Spinal cord (tissue), 10 donors: ENCODE data around the gene HRH3. TPM values are rescaled to one million over a fixed set of nuclear protein-coding genes. Genes with fewer than 3 reads are reported as not detected.
A peak's percentile ranks its signal among the peaks of the same experiment; 100 is the strongest.

Experiments used
- DNase-seq, 6 donors: peaks; one replicate each; pipeline versions ENCODE4 v3.0.0 to v3.0.0-alpha.2; 2013 to 2015; ENCODE audit warnings: low spot score in 6 of 6, low read depth in 4 of 6
- H3K27ac ChIP-seq: one replicate; pipeline ENCODE4 v1.5.1; 2013; ENCODE audit warnings: low read depth, low read length, control low read depth
- H3K27me3 ChIP-seq: one replicate; pipeline ENCODE4 v1.6.1; 2013; ENCODE audit warnings: low read length; ENCODE audit not compliant: control insufficient read depth, insufficient read depth
- H3K36me3 ChIP-seq: one replicate; pipeline ENCODE4 v1.6.1; 2013; ENCODE audit warnings: low read length; ENCODE audit not compliant: control insufficient read depth, insufficient read depth
- H3K4me1 ChIP-seq: one replicate; pipeline ENCODE4 v1.6.1; 2013; ENCODE audit warnings: low read length; ENCODE audit not compliant: control insufficient read depth, insufficient read depth
- H3K4me3 ChIP-seq: one replicate; pipeline ENCODE4 v1.5.1; 2013; ENCODE audit warnings: low read depth, low read length, control low read depth
- H3K9me3 ChIP-seq: one replicate; pipeline ENCODE4 v1.6.1; 2013; ENCODE audit warnings: low read length; ENCODE audit not compliant: control insufficient read depth, insufficient read depth
- WGBS: methylation state at CpG from one replicate; pipeline ENCODE4 v1.1.5; 2013; ENCODE audit warnings: missing lambda C conversion rate; ENCODE audit not compliant: insufficient coverage; 5-methylcytosine and 5-hydroxymethylcytosine counted together
- long read RNA-seq, 4 donors: transcript quantifications; one replicate each; lab custom pipeline, GENCODE V29; 2026
- polyA plus RNA-seq, 2 donors: library from polyadenylated mRNA; unstranded; fragments of 120-200 nt; gene quantifications; one replicate each; pipeline ENCODE4 v1.2.1, GENCODE V29; 2013; ENCODE audit not compliant: insufficient read length in 2 of 2
- total RNA-seq, 2 donors: library from RNA; depleted of rRNA in 1 of 2; stranded (reverse); fragments of 120-200 nt in 1 of 2; fragments of >200 nt in 1 of 2; gene quantifications; one replicate each; pipeline versions ENCODE4 v1.2.3 to v1.2.4, GENCODE V29; 2013 to 2014
- donor health status: healthy.

The HRH3 gene
- 1 to 10 TPM in 1 of 2 donors, under 1 TPM in 1; 0.66 to 1.8 TPM for total RNA-seq
- 10 to 100 TPM; 10.1 to 10.6 TPM for polyA plus RNA-seq
- long read RNA-seq, donor 1, partial matches to known transcripts = 0 of 2 reads
- long read RNA-seq, donor 1, other reads (novel, unspliced or antisense) = 0 of 2 reads
- long read RNA-seq, donor 2, partial matches to known transcripts = 0 of 1 reads
- long read RNA-seq, donor 2, other reads (novel, unspliced or antisense) = 0 of 1 reads
- long read RNA-seq, donor 3, partial matches to known transcripts = 0 of 2 reads
- long read RNA-seq, donor 3, other reads (novel, unspliced or antisense) = 0 of 2 reads
- long read RNA-seq, donor 4 = 0 reads

GRCh38 chr20:62219992-62220665, at the start of gene HRH3:
Gene HRH3, minus strand, starts transcription at chr20:62220278. Its CDS starts 308 bp downstream, at chr20:62219970.
- DNase-seq = peak in 3 of 6 donors; percentile 43 to 80 (median 80)
- Histone ChIP-seq H3K4me1 (peaks cover 29% of the 10 kb centered on the region), H3K4me3 (peak within 1 kb of the TSS; percentile 16), H3K27me3 (peaks cover 61% of the 10 kb centered on the region), H3K27ac (no peak within 1 kb of the TSS), H3K9me3 (no peaks in the 10 kb centered on the region), H3K36me3 (peaks cover 26% of the 10 kb centered on the region)
- WGBS = under 1% methylated on average over 81 of the region's 84 CpGs

DNA sequence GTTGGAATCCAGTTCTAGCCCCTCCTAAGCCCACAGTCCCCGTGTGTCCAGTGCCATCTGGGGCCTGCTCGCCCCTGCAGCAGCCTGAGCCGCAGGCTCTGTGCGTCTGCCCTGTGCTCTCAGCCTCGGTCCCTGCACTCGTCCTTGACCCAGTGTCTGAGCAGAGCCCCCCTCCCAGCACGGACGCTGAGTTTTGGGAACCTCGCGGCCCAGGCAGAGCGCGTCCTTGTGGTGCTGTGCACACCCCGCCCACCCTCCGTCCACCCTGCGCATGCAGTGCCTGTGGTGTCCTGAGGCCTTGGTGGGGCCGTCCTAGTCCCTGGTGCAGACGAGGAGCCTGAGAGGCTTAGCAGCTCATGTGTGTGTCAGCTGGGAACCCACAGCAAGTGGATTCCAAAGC, 49.8 kb upstream of the HRH3 start:
- Histone ChIP-seq H3K36me3 (peaks cover 61% of the 10 kb centered on the region), H3K27ac (no peak overlapping the region), H3K9me3 (no peaks in the 10 kb centered on the region), H3K4me1 (no peaks in the 10 kb centered on the region), H3K4me3 (no peak overlapping the region), H3K27me3 (no peaks in the 10 kb centered on the region)
- DNase-seq = no peak
- 91% methylated on average over 17 of the region's 17 CpGs for WGBS

GRCh38 chr20:62269378-62269777, 49.3 kb upstream of the HRH3 start:
- 82% methylated on average over 11 of the region's 14 CpGs for WGBS

DNA sequence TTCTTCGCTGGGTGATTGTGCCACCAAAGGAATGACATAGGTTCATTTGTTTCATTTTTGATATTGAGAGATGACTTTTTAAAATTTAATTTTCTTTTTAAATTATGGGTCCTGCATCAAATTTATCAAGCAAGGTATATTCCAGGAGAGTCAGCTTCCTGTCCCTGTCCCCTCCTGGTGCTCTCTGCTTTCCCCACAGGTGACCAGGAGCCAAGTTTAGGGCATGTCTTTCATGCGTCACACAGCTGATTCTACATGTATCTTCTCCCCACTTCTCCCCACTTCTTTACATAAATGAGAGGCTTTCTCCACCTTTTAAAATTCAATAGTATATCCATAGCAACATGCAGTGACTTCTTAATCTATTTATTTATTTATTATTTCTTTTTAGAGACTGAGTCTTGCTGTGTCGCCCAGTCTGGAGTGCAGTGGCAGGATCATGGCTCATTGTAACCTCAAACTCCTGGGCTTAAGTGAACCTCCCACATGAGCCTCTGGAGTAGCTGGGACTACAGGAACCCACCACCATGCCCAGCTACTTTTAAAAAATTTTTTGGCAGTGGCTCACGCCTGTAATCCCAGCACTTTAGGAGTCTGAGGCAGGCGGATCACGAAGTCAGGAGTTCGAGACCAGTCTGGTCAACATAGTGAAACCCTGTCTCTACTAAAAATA, 48.3 kb upstream of the HRH3 start:
- 94% methylated on average over 6 of the region's 7 CpGs for WGBS
- Histone ChIP-seq H3K9me3 (no peaks in the 10 kb centered on the region), H3K27ac (no peak overlapping the region)

More at GRCh38 chr20:62269378-62269777, 49.3 kb upstream of the HRH3 start:
- Histone ChIP-seq H3K4me3 (no peak overlapping the region), H3K27ac (no peak overlapping the region), H3K4me1 (no peaks in the 10 kb centered on the region), H3K27me3 (no peaks in the 10 kb centered on the region), H3K36me3 (peaks cover 62% of the 10 kb centered on the region), H3K9me3 (no peaks in the 10 kb centered on the region)
- no peak for DNase-seq

DNA sequence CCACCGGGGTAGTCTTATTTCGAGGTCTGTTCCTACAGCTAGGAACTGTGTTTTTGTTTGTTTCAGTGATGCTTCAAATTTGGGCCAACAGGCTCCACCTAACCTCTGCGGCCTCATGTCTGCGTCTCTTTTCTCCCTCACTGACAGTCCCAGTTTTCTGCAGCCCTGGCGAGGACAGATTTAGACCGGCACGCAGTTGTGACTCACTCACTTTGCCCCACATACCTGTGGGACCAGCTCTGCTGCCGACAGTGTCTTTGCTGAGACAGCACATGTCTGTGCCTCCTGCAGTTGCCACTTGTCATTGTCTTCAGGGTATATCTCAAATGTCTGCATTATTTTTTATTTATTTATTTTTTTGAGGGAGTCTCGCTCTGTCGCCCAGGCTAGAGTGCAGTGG, 47.5 kb upstream of the HRH3 start:
- WGBS = 86% methylated on average over 5 of the region's 10 CpGs
- H3K27ac ChIP-seq = no peak overlapping the region
- no peaks in the 10 kb centered on the region for H3K4me1 ChIP-seq
- H3K4me3 ChIP-seq = no peak overlapping the region
- peaks cover 71% of the 10 kb centered on the region for H3K36me3 ChIP-seq
- H3K27me3 ChIP-seq = no peaks in the 10 kb centered on the region
- H3K9me3 ChIP-seq = no peaks in the 10 kb centered on the region
- no peak for DNase-seq

More for the DNA sequence above, 48.3 kb upstream of the HRH3 start:
- no peak for DNase-seq
- no peaks in the 10 kb centered on the region for H3K27me3 ChIP-seq
- H3K4me1 ChIP-seq = no peaks in the 10 kb centered on the region
- H3K4me3 ChIP-seq = no peak overlapping the region
- H3K36me3 ChIP-seq = peaks cover 71% of the 10 kb centered on the region

DNA sequence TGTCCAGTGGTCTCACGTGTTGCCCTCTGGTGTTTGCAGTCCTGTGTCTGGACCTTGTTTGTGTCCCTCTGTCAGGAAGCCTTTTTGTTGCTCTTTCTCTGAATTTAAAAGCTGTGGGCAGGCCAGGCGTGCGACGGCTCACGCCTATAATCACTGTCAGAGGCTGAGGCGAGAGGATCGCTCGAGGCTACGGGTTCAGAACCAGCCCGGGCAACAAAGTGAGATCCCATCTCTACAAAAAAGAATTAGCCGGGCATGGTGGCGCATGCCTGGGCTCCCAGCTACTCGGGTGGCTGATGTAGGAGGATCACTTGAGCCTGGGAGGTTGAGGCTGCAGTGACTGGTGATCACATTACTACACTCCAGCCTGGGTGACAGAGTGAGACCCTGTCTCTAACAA, 46.8 kb upstream of the HRH3 start:
- WGBS = 90% methylated on average over 9 of the region's 13 CpGs
- Histone ChIP-seq H3K4me1 (no peaks in the 10 kb centered on the region), H3K36me3 (peaks cover 71% of the 10 kb centered on the region), H3K4me3 (no peak overlapping the region), H3K27ac (no peak overlapping the region), H3K27me3 (no peaks in the 10 kb centered on the region), H3K9me3 (no peaks in the 10 kb centered on the region)
- DNase-seq = no peak

- 97% methylated on average over 7 of the region's 10 CpGs for WGBS
- no peak overlapping the region for H3K27ac ChIP-seq
- no peaks in the 10 kb centered on the region for H3K27me3 ChIP-seq
- no peaks in the 10 kb centered on the region for H3K9me3 ChIP-seq
- no peaks in the 10 kb centered on the region for H3K4me1 ChIP-seq
- no peak overlapping the region for H3K4me3 ChIP-seq
- DNase-seq = no peak
- peaks cover 71% of the 10 kb centered on the region for H3K36me3 ChIP-seq
Measured at GRCh38 chr20:62266340-62266739, 46.3 kb upstream of the HRH3 start.

DNA sequence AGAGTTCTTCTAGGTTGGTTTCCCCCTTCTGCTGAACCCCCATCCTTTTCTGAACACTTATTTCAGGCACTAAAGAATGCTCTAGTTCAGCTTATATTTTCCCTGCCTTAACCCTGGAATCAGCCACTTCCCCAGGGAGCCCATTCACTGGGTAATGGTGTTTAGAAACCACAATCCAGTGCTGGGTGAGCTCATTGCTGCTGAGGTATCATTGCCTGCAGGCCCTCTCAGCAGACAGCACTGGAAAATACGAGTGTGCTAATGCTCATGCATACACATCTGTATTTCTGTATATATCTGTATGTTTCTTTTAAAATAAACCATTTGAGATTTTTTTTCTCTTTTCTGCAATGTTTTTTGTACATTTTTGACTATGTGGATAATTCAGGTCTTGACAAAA, 45.3 kb upstream of the HRH3 start:
- Histone ChIP-seq H3K27ac (no peak overlapping the region), H3K4me3 (no peak overlapping the region), H3K9me3 (no peaks in the 10 kb centered on the region), H3K36me3 (peaks cover 73% of the 10 kb centered on the region), H3K4me1 (no peaks in the 10 kb centered on the region), H3K27me3 (no peaks in the 10 kb centered on the region)
- no CpG with 5 or more reads among the region's 1 CpG for WGBS
- DNase-seq = no peak

DNA sequence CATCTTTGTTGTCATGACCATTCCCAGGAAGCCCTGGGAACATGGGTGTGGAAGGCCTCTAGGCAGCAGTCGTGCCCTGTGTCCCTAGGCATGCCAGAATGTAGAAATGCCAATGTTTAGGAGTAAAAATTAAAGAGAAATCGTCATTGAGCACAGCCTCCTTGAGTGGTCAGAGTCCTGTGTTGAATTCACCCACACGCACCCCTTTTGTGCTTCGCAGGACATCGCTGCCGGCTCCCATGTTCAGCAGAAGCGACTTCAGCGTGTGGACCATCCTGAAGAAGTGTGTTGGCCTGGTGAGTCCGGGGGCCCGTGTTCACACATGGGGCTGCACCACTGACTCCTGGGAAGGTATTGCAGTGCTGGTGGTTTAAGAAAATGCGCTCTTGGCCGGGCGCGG, 43.3 kb upstream of the HRH3 start:
- Histone ChIP-seq H3K36me3 (peaks cover 72% of the 10 kb centered on the region), H3K27ac (no peak overlapping the region), H3K4me1 (no peaks in the 10 kb centered on the region), H3K27me3 (no peaks in the 10 kb centered on the region), H3K9me3 (no peaks in the 10 kb centered on the region), H3K4me3 (no peak overlapping the region)
- over 99% methylated on average over 14 of the region's 14 CpGs for WGBS
- DNase-seq = no peak
